ENCODE results near the gene LRIG3. TPM values are rescaled to one million over a fixed set of nuclear protein-coding genes. Genes with fewer than 3 reads are reported as not detected.
A peak's percentile ranks its signal among the peaks of the same experiment; 100 is the strongest.
"Not testable (repeated sequence)": the region's sequence is repeated elsewhere in the genome, so short reads cannot be mapped to it uniquely, and the experiment has no call there.

Gene LRIG3
- total RNA-seq: 57.4 and 70.8 TPM in 2 replicates

DNA sequence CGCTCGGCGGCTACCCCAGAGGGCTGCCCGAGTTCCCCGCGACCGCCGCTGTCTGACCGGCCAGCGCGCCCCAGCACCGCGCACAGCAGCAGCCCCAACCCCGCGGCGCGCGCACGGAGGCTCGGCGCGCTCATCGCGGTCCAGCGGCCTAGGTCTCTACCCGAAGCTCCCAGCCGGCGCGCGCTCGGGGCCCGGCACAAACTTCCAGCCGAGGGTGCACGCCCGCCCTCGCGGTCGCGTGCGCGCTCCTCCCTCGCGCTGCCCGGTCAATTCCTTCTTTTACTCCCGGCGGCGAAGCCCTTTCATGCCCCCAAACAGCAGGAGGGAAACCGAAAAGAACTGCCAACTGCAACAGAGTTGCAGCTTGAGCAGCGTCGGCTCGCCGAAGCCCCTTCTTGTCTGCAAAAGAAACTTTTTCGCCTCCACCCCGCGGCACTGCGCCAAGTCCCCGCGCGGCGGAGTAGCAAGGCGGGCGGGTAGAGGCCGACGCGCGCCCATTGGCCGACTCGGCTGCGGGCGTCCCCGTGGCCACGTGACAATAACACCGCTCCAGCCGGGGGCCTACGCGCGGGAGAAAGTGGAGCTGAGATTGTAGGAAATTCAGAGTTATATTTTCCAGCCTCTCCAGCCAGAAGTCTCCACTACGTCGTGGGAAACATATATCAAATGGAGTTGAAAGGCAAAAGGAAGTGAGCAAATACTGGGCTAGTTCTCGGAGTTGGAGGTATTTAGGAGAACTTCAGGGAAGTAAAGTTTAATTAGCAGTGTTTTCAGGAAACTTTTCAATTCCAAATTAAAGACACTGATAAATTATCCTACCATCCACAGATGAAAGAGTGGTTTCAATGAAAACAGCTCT lies at the start of gene LRIG3:
TSS of gene LRIG3 (minus strand) at position 403 of the 859 bp plus-strand sequence. CDS start at position 134, 269 bp downstream.
- DNase-seq (ENCODE audit: low read depth): peak; percentile 63

DNA sequence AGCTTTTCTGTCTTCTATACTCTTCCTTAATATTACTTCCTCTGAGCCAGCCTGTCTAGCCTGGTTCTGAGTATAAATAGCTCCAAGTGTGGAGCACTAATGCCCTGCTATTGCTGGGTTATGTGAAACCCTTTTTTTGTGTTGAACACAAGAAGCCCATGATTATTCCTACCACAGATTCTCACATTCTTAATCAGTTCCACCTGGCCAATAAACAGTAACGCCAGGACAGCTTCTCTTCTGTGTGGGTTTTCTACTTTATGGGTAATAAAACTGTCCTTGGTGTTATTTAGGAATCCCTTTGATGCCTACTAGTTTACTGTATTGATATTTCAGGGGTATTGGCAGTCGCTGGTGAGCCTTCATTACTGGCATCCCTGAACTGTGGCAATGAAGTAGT lies 48.9 kb upstream of the LRIG3 start:
- DNase-seq (ENCODE audit: low read depth): no peak

- DNase-seq (ENCODE audit: low read depth): peak; percentile 47
Measured at GRCh38 chr12:58967561-58967960, 47.3 kb upstream of the LRIG3 start.

DNA sequence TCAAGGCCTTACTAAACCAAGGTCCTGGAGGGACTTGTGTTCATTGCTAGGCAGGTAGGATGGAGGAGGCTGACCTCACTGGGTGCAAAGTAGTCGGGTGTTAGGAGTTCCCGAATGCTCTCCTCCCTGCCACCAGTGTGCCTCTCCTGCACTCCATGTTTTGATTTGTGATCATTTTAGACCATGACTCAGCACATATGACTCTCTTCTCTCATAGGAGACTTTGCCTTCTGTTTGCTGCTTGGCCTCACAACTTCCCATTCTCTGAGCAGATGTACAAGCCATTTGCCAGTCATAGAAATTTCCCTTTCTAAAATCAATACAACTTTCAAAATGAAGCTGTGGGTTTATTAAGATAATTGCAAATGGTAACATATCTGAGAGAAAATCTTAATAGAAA lies 46.6 kb upstream of the LRIG3 start:
- DNase-seq (ENCODE audit: low read depth): no peak

GRCh38 chr12:58965568-58965967 lies 45.3 kb upstream of the LRIG3 start:
- DNase-seq (ENCODE audit: low read depth): no peak

GRCh38 chr12:58963844-58964243 lies 43.5 kb upstream of the LRIG3 start:
- no peak for DNase-seq (ENCODE audit: low read depth)

- no peak for DNase-seq (ENCODE audit: low read depth)
Measured at GRCh38 chr12:58961906-58962305, 41.6 kb upstream of the LRIG3 start.

GRCh38 chr12:58961166-58961565 lies 40.9 kb upstream of the LRIG3 start:
- DNase-seq (ENCODE audit: low read depth): no peak

GRCh38 chr12:58959639-58960300 lies 39.5 kb upstream of the LRIG3 start:
- DNase-seq (ENCODE audit: low read depth): no peak

DNA sequence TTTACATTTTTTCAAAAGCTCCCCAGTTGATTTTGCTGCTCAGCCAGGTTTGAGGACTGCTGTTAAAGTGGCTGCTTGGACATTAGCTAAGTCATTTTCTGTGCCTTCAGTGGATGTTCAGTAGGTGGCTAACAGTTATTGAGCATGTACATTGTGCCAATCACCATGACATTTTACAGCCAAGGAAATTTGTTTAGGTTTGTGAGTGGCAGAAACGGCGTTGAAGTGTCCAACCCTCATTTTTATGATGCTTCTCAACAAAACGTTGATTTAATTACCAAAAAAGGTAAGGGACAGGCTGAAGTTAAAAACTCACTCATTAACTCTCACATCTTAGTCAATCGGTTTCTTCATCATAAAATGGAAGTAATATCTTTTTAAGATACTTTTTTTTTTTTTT lies 37.0 kb upstream of the LRIG3 start:
- no peak for DNase-seq (ENCODE audit: low read depth)

GRCh38 chr12:58955849-58956248 lies 35.5 kb upstream of the LRIG3 start:
- DNase-seq (ENCODE audit: low read depth): no peak

GRCh38 chr12:58954002-58954401 lies 33.7 kb upstream of the LRIG3 start:
- no peak for DNase-seq (ENCODE audit: low read depth)

DNA sequence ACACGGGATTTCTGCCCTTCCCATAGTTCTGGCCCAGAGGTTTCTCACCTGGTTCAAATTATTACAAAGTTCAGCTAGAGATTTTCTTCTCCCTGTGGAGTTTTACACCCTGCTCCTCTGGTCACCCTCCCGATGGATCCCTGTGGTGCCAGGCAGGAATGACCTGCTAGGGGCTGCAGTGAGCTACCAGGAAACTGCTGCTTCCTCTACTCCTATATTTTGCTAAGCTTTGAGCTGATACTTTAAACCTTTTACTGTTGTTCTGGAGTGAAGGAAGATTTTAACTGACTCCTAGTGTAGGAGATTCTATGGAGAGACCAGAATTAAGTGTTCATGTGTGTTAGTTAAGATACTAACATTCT lies 30.4 kb upstream of the LRIG3 start:
- no peak for DNase-seq (ENCODE audit: low read depth)

GRCh38 chr12:58949954-58950738 lies 29.8 kb upstream of the LRIG3 start:
- not testable (repeated sequence) for DNase-seq (ENCODE audit: low read depth)

GRCh38 chr12:58943079-58943478 lies 22.8 kb upstream of the LRIG3 start:
- DNase-seq (ENCODE audit: low read depth): no peak

GRCh38 chr12:58942345-58942744 lies 22.0 kb upstream of the LRIG3 start:
- DNase-seq (ENCODE audit: low read depth): no peak

- DNase-seq (ENCODE audit: low read depth): no peak
Measured at GRCh38 chr12:58939399-58940100, 19.2 kb upstream of the LRIG3 start.

DNA sequence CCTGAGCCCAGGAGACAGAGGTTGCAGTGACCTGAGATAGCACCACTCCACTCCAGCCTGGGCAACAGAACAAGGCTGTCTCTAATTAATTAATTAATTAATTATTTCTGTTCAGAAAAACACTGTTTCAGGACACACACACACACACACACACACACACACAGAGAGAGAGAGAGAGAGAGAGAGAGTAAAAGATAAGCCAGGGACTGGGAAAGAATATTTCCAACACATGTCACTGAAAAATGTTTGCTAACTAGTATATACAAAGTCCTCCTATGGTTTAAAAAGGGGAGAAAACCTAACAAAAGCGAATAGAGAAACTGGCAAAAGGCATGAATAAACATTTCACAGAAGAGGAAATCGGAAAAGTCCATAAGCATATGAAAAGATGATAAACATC lies 18.1 kb upstream of the LRIG3 start:
- DNase-seq (ENCODE audit: low read depth): no peak

GRCh38 chr12:58934528-58934927 lies 14.2 kb upstream of the LRIG3 start:
- no peak for DNase-seq (ENCODE audit: low read depth)

DNA sequence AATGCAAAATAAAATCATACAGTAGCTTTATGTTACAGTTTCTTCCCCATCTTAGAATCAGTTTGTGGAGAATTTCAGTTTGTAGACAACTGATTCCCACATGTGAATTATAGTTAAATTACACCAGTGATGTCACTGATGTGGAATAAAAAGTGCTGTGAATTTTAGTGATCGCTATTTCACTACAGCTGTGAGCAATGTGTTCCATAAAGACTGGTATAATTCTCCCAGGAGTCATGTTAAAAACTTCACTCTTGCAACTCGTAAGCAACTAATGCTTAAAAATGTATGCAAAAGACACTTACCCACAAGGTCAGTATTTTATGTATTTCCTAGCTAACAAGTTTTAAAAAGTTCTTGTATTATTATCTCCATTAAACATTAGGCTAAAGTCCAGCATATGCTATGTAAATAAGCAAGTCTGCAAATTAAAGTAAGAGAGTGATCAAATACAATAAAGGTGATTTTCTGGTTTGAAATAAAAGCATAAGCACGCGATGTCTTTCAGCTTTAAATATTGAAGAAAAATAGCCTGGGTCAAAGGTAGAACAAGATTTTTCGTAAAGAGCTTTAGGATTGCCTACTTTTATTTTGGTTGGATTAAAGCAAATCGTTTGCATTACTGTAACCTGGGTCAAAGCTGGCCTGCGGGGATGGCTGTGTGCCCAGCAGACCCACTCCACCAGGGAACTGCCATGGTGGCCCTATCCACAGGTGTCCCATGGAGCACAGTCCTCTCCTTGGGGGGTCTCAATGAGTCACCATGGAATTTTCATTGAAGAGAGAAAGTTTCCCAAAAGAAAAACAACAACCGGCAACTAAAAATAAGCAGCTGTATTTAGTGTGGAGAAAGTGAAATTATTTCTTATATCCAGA lies 12.7 kb upstream of the LRIG3 start:
- no peak for DNase-seq (ENCODE audit: low read depth)

DNA sequence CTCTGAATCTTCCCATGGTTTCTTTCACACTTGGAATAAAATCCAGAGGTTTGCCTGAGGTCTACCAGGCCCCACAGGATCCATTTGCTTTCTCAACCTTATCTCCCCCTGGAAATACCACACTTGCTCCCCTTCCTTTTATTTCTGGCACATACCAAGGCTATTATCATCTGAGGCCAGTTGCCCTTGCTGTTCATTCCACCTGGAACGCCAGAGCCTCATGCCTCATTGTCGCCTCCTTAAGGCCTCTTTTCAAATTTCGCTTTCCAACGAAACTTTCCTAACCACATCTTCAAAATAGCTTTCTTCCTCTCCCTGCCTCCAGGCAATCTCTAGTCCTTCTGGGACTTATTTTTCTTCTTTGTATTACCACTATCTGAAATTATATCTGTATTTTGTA lies 11.2 kb upstream of the LRIG3 start:
- no peak for DNase-seq (ENCODE audit: low read depth)

Data from renal cortical epithelial cell (primary cell).